ENCODE data around the gene DMD.

DNA sequence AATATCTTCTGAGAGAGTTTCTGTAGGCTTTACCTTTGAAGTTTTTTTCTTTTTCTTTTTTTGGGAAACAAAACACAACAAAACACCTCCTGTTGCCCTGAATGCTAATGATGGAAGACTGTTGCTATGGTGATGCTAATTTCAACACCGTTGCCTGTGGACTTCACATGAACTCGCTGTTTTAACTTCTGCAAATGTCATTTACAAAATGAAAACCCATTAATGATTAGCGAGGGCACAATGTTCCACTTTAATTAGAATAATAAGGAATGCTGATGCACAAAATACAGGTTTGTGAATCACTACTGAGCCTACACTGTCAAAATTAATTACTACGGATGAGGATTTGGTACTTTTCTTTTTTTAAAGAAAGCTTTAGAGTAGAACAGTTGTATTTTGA, 1912.4 kb downstream of the DMD start:
- no peak for TF ChIP-seq POLR2A (IDR thresholded peaks at IDR 0.05)
- TF ChIP-seq, protein P1, sequence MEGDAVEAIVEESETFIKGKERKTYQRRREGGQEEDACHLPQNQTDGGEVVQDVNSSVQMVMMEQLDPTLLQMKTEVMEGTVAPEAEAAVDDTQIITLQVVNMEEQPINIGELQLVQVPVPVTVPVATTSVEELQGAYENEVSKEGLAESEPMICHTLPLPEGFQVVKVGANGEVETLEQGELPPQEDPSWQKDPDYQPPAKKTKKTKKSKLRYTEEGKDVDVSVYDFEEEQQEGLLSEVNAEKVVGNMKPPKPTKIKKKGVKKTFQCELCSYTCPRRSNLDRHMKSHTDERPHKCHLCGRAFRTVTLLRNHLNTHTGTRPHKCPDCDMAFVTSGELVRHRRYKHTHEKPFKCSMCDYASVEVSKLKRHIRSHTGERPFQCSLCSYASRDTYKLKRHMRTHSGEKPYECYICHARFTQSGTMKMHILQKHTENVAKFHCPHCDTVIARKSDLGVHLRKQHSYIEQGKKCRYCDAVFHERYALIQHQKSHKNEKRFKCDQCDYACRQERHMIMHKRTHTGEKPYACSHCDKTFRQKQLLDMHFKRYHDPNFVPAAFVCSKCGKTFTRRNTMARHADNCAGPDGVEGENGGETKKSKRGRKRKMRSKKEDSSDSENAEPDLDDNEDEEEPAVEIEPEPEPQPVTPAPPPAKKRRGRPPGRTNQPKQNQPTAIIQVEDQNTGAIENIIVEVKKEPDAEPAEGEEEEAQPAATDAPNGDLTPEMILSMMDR (IDR thresholded peaks at IDR 0.05): no peak
